SK-N-MC (cell line): Measurements from ENCODE around the gene SLC37A1.

Source experiments
- EZH2 ChIP-seq: fragments of 200-600 bp; sonication (generic); IDR thresholded peaks from one replicate; pipeline ENCODE4 v1.6.1; 2017; ENCODE audit warnings: antibody characterized with exemption
- POLR2AphosphoS5 ChIP-seq: IDR thresholded peaks from 2 replicates; pipeline ENCODE4 v1.6.1; 2012; ENCODE audit warnings: mild to moderate bottlenecking, low read depth, low read length, borderline replicate concordance

DNA sequence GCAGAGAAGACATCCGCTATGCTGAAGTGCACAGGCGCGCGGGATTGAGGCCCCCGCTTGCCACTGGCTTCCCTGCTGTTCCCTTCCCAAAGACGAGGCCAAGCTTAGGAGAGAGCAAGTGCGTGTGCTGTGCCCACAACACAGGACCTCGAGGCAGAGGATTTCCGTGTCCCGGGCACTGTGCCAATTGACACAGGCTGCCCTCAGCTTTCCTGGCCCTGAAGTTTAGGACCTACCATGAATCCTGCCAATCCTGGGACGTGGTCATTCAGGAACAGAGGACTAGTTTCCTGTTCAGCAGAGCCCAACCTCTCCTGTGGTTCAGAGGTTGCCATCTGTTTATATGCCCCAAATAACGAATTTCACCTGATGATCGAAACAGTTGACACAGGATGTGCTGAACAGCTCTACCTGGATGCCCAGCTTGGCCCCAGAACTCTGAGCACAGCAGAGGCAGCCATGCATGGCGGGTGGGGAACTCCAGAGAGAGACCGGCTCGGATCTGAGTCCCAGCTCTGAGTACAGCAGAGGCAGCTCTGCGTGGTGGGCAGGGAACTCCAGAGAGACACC is 22.0 kb downstream of the SLC37A1 start:
- TF ChIP-seq EZH2 (no peak), POLR2AphosphoS5 (no peak)
